Vagina (tissue), 2 donors: Measurements from ENCODE around the gene DHRS7. TPM values are rescaled to one million over a fixed set of nuclear protein-coding genes. Genes with fewer than 3 reads are reported as not detected.

Source experiments
- DNase-seq, 2 donors: peaks; one replicate each; pipeline ENCODE4 v3.0.0-alpha.2; 2017; ENCODE audit errors: extremely low spot score in 2 of 2
- H3K27ac ChIP-seq: fragments of 200-600 bp; sonication (generic); one replicate; pipeline ENCODE4 v1.5.1; 2019
- H3K27me3 ChIP-seq: fragments of 200-600 bp; sonication (generic); one replicate; pipeline ENCODE4 v1.5.1; 2019
- H3K36me3 ChIP-seq, 2 donors: fragments of 200-600 bp; sonication (generic); one replicate each; pipeline ENCODE4 v1.5.1; 2017 to 2019
- H3K4me1 ChIP-seq: fragments of 200-600 bp; sonication (generic); one replicate; pipeline ENCODE4 v1.5.1; 2019
- H3K4me3 ChIP-seq, 2 donors: fragments of 200-600 bp; sonication (generic); 1 replicate in 1 of 2; 2 replicates in 1 of 2; pipeline ENCODE4 v1.5.1; 2016 to 2019
- H3K9me3 ChIP-seq: fragments of 200-600 bp; sonication (generic); one replicate; pipeline ENCODE4 v1.5.1; 2019
- POLR2A ChIP-seq, 2 donors: fragments of 450-650 bp; IDR thresholded peaks; one replicate each; pipeline ENCODE4 v1.6.1; 2017; ENCODE audit warnings: antibody characterized with exemption in 2 of 2, mild to moderate bottlenecking in 2 of 2, moderate library complexity in 2 of 2
- POLR2AphosphoS5 ChIP-seq, 2 donors: sonication (generic); formaldehyde crosslinking; IDR thresholded peaks; one replicate each; pipeline ENCODE4 v1.9.0; 2017; ENCODE audit warnings: antibody characterized with exemption in 2 of 2, mild to moderate bottlenecking in 2 of 2, low read depth in 1 of 2; ENCODE audit not compliant: insufficient read depth in 1 of 2
- intact Hi-C: fragments of 100-400 bp; cut with DNase I; formaldehyde crosslinking; loops from one replicate; pipeline ENCODE4 v1.15.1; 2023
- total RNA-seq: library from RNA; depleted of rRNA; stranded (reverse); fragments of >200 nt; gene quantifications from one replicate; pipeline ENCODE4 v1.2.3, GENCODE V29; 2016
- TF ChIP-seq, protein P1 (sequence below), 3 experiments: fragments of 450-650 bp in 2 of 3; fragments of 200-600 bp in 1 of 3; sonication (generic) in 1 of 3; IDR thresholded peaks; one replicate each; pipeline ENCODE4 v1.5.1; 2017 to 2019; ENCODE audit warnings: antibody characterized with exemption in 3 of 3, mild to moderate bottlenecking in 2 of 3, moderate library complexity in 2 of 3

DHRS7 gene
- total RNA-seq, 1 donor from 2014 or later: 43.0 TPM

DNA sequence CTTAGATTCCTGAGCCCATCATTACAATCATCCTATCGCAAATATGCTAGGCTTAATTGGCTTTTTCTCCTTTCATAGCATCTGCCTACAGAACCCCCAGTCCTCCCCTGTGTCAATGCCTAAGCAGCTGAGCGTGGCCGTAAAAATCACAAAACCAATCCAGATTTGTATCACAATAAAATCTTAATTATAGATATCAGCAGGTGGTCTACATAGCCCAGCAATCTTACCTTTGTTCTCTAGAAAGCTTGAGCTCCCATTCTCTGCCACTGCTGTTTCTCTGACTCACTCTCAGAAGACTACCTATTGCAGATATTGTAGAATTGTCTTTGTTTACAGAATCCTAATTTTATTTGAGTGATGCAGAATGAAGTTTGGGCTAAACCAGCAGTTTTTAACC is 46.0 kb upstream of the DHRS7 start:
- Histone ChIP-seq H3K27me3 (no peaks in the 10 kb centered on the region), H3K4me3 (no peak overlapping the region), H3K27ac (no peak overlapping the region), H3K9me3 (no peaks in the 10 kb centered on the region), H3K4me1 (no peaks in the 10 kb centered on the region), H3K36me3 (no peaks in the 10 kb centered on the region)
- no peak for DNase-seq
- intact Hi-C loops: no loop called here
- no peak for TF ChIP-seq POLR2AphosphoS5 (IDR thresholded peaks at IDR 0.05; ENCODE audit: insufficient read depth in 1 of 2, low read depth in 1 of 2)
- TF ChIP-seq POLR2A (IDR thresholded peaks at IDR 0.05): no peak
- TF ChIP-seq, protein P1, sequence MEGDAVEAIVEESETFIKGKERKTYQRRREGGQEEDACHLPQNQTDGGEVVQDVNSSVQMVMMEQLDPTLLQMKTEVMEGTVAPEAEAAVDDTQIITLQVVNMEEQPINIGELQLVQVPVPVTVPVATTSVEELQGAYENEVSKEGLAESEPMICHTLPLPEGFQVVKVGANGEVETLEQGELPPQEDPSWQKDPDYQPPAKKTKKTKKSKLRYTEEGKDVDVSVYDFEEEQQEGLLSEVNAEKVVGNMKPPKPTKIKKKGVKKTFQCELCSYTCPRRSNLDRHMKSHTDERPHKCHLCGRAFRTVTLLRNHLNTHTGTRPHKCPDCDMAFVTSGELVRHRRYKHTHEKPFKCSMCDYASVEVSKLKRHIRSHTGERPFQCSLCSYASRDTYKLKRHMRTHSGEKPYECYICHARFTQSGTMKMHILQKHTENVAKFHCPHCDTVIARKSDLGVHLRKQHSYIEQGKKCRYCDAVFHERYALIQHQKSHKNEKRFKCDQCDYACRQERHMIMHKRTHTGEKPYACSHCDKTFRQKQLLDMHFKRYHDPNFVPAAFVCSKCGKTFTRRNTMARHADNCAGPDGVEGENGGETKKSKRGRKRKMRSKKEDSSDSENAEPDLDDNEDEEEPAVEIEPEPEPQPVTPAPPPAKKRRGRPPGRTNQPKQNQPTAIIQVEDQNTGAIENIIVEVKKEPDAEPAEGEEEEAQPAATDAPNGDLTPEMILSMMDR (IDR thresholded peaks at IDR 0.05): no peak

DNA sequence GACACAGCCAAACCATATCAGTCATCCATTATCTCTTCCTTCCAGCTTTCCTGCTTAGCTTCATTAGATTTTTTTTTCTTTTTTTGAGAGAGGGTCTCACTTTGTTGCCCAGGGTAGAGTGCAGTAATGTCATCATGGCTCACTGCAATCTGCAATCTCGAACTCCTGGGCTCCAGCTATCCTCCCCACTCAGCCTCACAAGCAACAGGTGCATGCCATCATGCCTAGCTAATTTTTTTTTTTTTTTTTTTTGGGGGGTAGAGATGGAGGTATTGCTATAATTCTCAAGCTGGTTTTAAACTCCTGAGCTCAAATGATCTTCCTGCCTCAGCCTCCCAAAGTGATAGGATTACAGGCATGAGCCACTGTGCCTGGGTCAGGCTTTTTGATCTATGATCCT is 45.5 kb upstream of the DHRS7 start:
- Histone ChIP-seq H3K4me1 (no peaks in the 10 kb centered on the region), H3K4me3 (no peak overlapping the region), H3K27me3 (no peaks in the 10 kb centered on the region), H3K27ac (no peak overlapping the region), H3K9me3 (no peaks in the 10 kb centered on the region), H3K36me3 (no peaks in the 10 kb centered on the region)
- intact Hi-C loops: no loop called here
- TF ChIP-seq POLR2AphosphoS5 (IDR thresholded peaks at IDR 0.05; ENCODE audit: insufficient read depth in 1 of 2, low read depth in 1 of 2): no peak
- TF ChIP-seq, protein P1 (IDR thresholded peaks at IDR 0.05): no peak
- no peak for DNase-seq

DNA sequence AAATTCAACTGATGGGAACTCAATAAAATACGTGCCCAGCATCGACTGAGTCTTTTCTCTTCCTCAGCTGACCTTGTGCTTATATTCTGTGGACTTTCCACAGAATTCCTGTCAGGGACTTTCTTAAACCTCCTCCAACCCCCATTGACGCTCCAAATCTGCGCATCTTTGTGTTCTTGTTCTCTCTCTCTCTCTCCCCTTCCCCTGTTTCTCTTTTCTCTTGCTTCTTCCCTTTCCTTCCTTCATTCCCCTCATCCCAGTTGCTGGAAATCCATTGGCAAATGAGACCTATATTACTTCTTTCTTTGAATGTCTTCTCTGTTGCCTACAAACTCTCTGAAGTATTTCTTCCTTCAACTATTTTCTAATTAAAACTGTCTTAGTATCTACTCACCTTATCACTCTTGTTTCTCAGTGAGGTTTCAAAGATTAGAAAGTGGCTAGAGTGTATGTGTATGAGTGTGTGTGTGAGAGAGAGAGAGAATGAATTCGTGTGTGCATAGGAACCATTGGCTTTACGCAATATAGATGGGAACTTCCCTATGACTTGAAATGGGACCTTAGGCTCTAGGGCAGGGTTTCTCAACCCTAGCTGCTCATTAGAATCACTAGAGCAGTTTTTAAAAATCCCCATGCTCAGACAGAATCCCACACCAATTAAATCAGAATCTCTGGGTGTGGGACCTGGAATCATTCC is 41.8 kb upstream of the DHRS7 start:
- intact Hi-C loops: no loop called here
- Histone ChIP-seq H3K4me3 (no peak overlapping the region), H3K36me3 (no peaks in the 10 kb centered on the region), H3K27ac (no peak overlapping the region), H3K4me1 (no peaks in the 10 kb centered on the region), H3K27me3 (no peaks in the 10 kb centered on the region), H3K9me3 (no peaks in the 10 kb centered on the region)
- DNase-seq: no peak
- TF ChIP-seq POLR2A (IDR thresholded peaks at IDR 0.05) (no peak), POLR2AphosphoS5 (IDR thresholded peaks at IDR 0.05; ENCODE audit: insufficient read depth in 1 of 2, low read depth in 1 of 2) (no peak)
- TF ChIP-seq, protein P1 (IDR thresholded peaks at IDR 0.05): no peak

DNA sequence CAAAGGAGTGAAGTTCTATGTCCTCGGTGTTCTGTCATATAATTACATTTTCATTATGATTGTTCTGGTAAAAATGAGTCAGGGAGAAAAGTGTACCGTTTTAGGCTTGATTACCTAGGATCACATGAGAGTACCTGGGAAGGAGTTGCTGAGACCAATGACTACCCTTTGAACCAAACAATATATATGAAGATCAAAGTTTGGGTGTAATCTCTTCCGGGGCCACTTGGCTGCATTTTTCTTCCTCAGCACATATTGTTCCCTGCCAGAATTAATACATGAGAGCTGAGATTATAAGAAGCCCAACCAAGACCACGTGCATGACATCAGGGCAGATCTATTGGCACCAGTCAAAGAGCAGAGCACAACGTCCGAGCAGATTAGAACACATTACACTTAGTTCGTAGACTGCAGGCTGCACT is 41.1 kb upstream of the DHRS7 start:
- TF ChIP-seq POLR2A (IDR thresholded peaks at IDR 0.05): no peak
- TF ChIP-seq, protein P1 (IDR thresholded peaks at IDR 0.05): no peak
- no peak for TF ChIP-seq POLR2AphosphoS5 (IDR thresholded peaks at IDR 0.05; ENCODE audit: insufficient read depth in 1 of 2, low read depth in 1 of 2)
- intact Hi-C loops: no loop called here

More for the DNA sequence above, 41.1 kb upstream of the DHRS7 start:
- Histone ChIP-seq H3K4me3 (no peak overlapping the region), H3K4me1 (no peaks in the 10 kb centered on the region), H3K27me3 (no peaks in the 10 kb centered on the region), H3K9me3 (no peaks in the 10 kb centered on the region), H3K36me3 (no peaks in the 10 kb centered on the region), H3K27ac (no peak overlapping the region)
- DNase-seq: no peak
